SK-N-MC (cell line): Measurements from ENCODE around the gene CHD2.

Experiments
- DNase-seq: peaks from one replicate; pipeline ENCODE4 v3.0.0-alpha.2; 2011; ENCODE audit warnings: low read depth, low spot score
- H3K27ac ChIP-seq: fragments of 200-600 bp; sonication (generic); 2 replicates; pipeline ENCODE4 v1.5.1; 2016; ENCODE audit warnings: mixed run types
- H3K36me3 ChIP-seq: fragments of 200-600 bp; sonication (generic); 2 replicates; pipeline ENCODE4 v1.6.1; 2017; ENCODE audit warnings: antibody characterized with exemption, low read length, mixed read lengths; ENCODE audit not compliant: insufficient read depth
- H3K4me3 ChIP-seq: fragments of 200-600 bp; sonication (generic); 2 replicates; pipeline ENCODE4 v1.5.1; 2016
- H3K9ac ChIP-seq: fragments of 200-600 bp; sonication (generic); 2 replicates; pipeline ENCODE4 v1.8.0; 2017; ENCODE audit warnings: mixed run types, mixed read lengths; ENCODE audit not compliant: insufficient read length
- H3K9me3 ChIP-seq: fragments of 200-600 bp; sonication (generic); 2 replicates; pipeline ENCODE4 v1.6.1; 2017; ENCODE audit warnings: low read depth, mild to moderate bottlenecking, antibody characterized with exemption, low read length, moderate library complexity, mixed read lengths
- EZH2 ChIP-seq: fragments of 200-600 bp; sonication (generic); IDR thresholded peaks from one replicate; pipeline ENCODE4 v1.6.1; 2017; ENCODE audit warnings: antibody characterized with exemption
- FOXP2 ChIP-seq: optimal IDR thresholded peaks from 2 replicates; pipeline ENCODE3; 2011; ENCODE audit warnings: mild to moderate bottlenecking, moderate library complexity; ENCODE audit not compliant: insufficient read depth; ENCODE audit errors: extremely low read length, control extremely low read depth
- POLR2AphosphoS5 ChIP-seq: IDR thresholded peaks from 2 replicates; pipeline ENCODE4 v1.6.1; 2012; ENCODE audit warnings: mild to moderate bottlenecking, low read depth, low read length, borderline replicate concordance

CHD2 gene

DNA sequence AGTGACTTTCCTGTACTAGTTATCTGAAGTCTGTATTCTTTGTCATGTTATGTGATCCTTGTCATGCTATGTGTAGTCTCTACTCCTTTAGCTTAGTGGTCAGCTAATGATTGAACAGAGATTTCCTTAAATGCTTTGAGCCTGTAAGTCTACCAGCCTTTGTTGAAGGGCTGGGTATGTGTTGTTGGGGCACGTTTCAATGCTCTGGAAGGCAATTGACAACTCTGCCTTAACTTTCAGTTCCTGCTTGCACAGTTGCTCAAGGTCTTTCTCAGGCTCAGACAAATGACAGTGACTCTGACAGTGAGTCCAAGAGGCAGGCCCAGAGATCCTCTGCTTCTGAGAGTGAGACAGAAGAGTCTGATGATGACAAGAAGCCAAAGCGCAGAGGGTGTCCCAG, 89.3 kb downstream of the CHD2 start:
- no peak overlapping the region for H3K27ac ChIP-seq
- peaks cover 88% of the 10 kb centered on the region for H3K36me3 ChIP-seq
- H3K9me3 ChIP-seq: no peaks in the 10 kb centered on the region
- H3K9ac ChIP-seq: no peak overlapping the region
- no peak for TF ChIP-seq POLR2AphosphoS5
- no peak for TF ChIP-seq EZH2
- TF ChIP-seq FOXP2: no peak
- DNase-seq: no peak
- H3K4me3 ChIP-seq: no peak overlapping the region

DNA sequence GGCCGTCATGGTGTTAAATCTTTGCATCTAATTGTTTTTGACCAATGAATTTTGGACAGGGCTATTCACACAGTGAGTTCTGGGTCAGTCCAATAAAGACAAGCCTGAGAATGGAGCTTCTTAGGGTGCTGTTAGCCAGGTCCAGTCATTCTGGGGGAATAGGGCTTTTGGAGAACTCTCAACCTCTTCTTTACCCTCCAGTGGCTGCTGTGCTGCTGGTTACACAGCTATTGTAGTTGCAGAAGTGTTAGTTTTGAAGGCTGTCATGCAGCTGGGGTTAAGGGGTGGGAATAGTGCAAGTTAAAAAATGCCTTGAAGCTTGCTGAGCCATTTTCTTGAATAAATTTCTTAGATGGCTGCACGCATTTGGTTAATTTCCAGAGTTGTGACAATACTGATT, 89.9 kb downstream of the CHD2 start:
- Histone ChIP-seq H3K4me3 (no peak overlapping the region), H3K27ac (no peak overlapping the region), H3K9me3 (no peaks in the 10 kb centered on the region), H3K9ac (no peak overlapping the region), H3K36me3 (peaks cover 88% of the 10 kb centered on the region)
- no peak for DNase-seq
- no peak for TF ChIP-seq EZH2
- TF ChIP-seq POLR2AphosphoS5: no peak
- no peak for TF ChIP-seq FOXP2

DNA sequence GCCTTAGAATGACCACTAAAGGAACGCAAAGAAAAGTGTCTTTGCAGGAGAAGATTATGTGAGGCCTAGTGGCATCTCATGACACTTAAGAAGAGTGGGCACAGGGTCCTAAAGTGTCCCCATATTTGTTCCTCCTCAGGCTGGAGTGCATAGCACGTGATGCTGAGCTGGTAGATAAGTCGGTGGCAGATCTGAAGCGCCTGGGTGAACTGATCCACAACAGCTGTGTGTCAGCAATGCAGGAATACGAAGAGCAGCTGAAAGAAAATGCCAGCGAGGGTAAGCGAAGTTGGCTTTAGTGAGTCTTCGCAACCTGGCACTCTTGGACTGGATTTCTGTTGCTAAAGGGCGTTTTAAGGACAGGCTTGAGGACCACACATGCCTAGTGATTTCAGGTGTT, 92.6 kb downstream of the CHD2 start:
- H3K9me3 ChIP-seq: no peaks in the 10 kb centered on the region
- DNase-seq: no peak
- H3K4me3 ChIP-seq: no peak overlapping the region
- no peak overlapping the region for H3K9ac ChIP-seq
- peaks cover 92% of the 10 kb centered on the region for H3K36me3 ChIP-seq
- H3K27ac ChIP-seq: no peak overlapping the region
- TF ChIP-seq EZH2 (no peak), POLR2AphosphoS5 (no peak), FOXP2 (no peak)

DNA sequence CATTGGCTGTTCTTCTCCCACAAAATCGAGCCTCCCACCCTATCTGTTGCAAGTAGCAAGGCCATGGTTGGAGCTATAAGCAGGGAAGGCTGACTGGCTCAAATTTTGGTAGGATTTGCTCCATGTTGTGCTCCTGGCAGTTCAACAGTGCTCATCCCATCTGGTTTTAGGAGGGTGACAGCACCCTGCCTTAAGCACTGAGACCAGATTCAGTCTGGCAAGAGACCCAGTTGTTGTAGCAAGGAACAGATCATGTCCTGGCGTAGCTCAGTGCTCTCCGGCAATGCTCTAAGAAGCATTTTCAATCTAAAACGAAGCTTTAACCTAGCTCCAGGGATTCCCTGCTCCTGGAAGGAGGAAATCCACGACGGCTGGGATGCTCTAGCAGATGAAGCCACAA, 97.7 kb downstream of the CHD2 start:
- H3K27ac ChIP-seq: no peak overlapping the region
- no peak overlapping the region for H3K9ac ChIP-seq
- H3K36me3 ChIP-seq: peaks cover 91% of the 10 kb centered on the region
- no peaks in the 10 kb centered on the region for H3K9me3 ChIP-seq
- TF ChIP-seq EZH2 (no peak), POLR2AphosphoS5 (no peak), FOXP2 (no peak)
- no peak for DNase-seq
- H3K4me3 ChIP-seq: no peak overlapping the region

DNA sequence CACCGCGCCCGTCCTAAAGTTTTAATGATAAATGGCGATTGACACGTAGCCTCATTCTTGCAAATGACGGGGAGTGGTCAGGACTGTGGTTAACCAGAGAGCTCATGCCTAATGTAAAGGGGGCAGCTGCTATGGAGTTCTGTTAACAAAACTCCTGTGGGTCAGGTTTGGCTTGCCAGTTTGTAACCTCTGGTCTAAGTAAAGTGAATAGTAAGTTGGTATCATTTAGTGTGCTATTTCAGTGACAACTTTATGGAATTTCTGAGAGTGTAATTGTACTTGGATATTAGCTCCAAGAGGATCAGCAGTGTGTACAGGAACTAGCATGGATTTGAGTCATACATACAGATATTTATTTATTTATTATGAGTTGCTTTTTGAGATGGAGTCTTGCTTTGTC, 101.0 kb downstream of the CHD2 start:
- H3K36me3 ChIP-seq: peaks cover 92% of the 10 kb centered on the region
- no peaks in the 10 kb centered on the region for H3K9me3 ChIP-seq
- no peak overlapping the region for H3K27ac ChIP-seq
- H3K9ac ChIP-seq: no peak overlapping the region
- TF ChIP-seq POLR2AphosphoS5: no peak
- TF ChIP-seq EZH2: no peak
- no peak for TF ChIP-seq FOXP2
- no peak for DNase-seq
- no peak overlapping the region for H3K4me3 ChIP-seq

DNA sequence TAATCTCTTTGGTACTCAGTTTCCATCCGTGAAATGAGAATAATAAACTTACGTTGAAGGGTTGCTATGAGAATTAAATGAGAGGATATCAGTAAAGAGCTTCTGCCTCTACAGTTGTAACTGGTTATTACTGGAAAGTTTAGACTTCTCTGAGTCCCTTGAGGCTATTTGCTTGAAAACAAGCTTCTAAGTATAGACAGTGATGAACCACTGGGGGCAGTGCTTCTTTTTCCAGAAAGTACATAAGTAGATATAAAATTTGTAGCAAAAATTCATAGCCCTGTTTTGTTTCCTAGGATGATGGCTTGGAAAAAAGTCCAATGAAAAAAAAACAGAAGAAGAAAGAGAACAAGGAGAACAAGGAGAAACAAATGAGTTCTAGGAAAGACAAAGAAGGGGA, 101.8 kb downstream of the CHD2 start:
- Histone ChIP-seq H3K27ac (no peak overlapping the region), H3K9ac (no peak overlapping the region), H3K4me3 (no peak overlapping the region), H3K36me3 (peaks cover 92% of the 10 kb centered on the region), H3K9me3 (no peaks in the 10 kb centered on the region)
- no peak for TF ChIP-seq FOXP2
- no peak for TF ChIP-seq EZH2
- no peak for TF ChIP-seq POLR2AphosphoS5
- no peak for DNase-seq

DNA sequence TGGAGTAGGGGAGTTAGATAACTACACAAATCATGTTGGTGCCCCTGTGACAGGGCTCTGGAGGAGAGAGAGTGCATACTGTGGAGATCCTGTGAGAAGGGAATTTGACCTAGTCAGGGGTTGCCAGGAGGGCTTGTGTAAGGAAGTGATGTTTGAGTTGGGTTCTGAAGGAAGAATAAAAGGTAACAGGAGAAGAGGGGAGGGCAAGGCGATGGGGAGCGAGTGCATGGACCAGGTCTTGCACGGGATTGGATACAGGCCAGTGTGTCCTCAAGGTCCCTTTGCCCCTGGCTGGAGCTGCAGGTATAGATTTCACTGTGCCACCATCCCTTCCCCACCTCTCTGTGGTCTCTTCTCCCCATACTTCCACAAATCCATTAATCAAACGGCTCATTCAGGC, 105.0 kb downstream of the CHD2 start:
- TF ChIP-seq POLR2AphosphoS5 (no peak), EZH2 (no peak), FOXP2 (no peak)
- Histone ChIP-seq H3K36me3 (peaks cover 91% of the 10 kb centered on the region), H3K27ac (no peak overlapping the region), H3K4me3 (no peak overlapping the region), H3K9ac (no peak overlapping the region), H3K9me3 (no peaks in the 10 kb centered on the region)
- no peak for DNase-seq

DNA sequence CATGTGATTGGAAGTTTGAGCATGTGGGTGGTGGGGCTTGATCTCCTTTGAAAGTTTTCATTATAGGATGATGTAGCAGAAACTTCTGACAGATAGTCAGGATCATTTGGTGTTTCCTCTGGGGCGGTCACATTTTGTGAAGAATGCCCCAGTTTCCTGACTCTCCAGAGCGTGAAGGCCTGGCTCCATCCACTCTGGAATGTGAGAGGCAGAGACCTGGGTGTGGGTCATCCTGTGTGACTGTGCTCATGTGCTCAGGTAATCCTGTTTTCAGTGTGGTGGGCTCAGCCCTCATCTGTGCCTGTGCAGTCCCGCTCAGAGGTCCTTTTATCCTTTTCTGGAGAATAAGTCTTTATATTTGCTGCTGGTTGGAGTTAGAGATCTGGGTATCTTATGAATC, 107.9 kb downstream of the CHD2 start:
- Histone ChIP-seq H3K36me3 (peaks cover 92% of the 10 kb centered on the region), H3K4me3 (no peak overlapping the region), H3K27ac (0 out of 2 replicates have a peak overlapping the region, but pooled peaks have one; percentile 32), H3K9ac (no peak overlapping the region), H3K9me3 (no peaks in the 10 kb centered on the region)
- DNase-seq: no peak
- TF ChIP-seq FOXP2: no peak

DNA sequence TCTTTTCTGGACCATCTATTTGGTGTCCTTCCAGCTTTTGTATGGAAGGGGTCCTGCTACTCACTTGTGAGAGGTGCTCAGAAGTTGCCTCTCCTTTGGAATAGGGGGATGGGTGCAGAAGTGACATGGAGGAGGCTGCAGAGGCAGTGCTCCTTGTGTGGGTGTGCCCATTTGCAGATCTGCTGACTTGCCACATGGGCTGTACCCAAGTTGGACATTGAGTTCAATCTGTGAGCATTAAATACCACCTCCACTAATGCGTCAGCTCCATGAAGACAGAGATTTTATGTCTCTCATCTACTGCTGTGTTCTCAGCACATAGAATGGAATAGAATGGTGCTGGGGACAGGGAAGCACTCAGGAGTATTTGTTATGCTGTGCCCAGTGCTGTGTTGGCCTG, 112.7 kb downstream of the CHD2 start:
- H3K9me3 ChIP-seq: no peaks in the 10 kb centered on the region
- peaks cover 98% of the 10 kb centered on the region for H3K36me3 ChIP-seq
- no peak overlapping the region for H3K4me3 ChIP-seq
- H3K9ac ChIP-seq: no peak overlapping the region
- no peak overlapping the region for H3K27ac ChIP-seq
- no peak for DNase-seq
- TF ChIP-seq POLR2AphosphoS5 (no peak), EZH2 (no peak), FOXP2 (no peak)

DNA sequence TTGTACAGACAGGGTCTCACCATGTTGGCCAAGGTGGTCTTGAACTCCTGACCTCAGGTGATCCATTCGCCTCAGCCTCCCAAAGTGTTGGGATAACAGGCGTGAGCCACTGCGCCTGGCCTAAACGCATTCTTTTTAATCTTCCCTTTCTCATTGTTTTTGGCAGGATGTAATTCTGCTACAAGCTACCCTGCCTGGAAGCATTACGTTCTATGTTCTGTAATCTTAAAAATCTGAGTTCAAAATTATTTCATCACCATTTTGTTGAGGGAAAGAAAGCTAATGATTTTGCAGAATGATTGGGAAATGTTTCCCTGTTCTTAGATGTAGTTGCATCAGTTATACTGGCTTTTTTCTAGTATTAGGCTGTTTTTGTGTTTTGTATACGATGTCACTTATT, 117.4 kb downstream of the CHD2 start:
- H3K4me3 ChIP-seq: no peak overlapping the region
- DNase-seq: no peak
- peaks cover 98% of the 10 kb centered on the region for H3K36me3 ChIP-seq
- H3K27ac ChIP-seq: no peak overlapping the region
- H3K9me3 ChIP-seq: no peaks in the 10 kb centered on the region
- TF ChIP-seq EZH2 (no peak), POLR2AphosphoS5 (no peak), FOXP2 (no peak)
- H3K9ac ChIP-seq: no peak overlapping the region
